H1 (cell line): Measurements from ENCODE around the gene CPEB3. TPM values are rescaled to one million over a fixed set of nuclear protein-coding genes. Genes with fewer than 3 reads are reported as not detected.

Source experiments
- CTCF ChIA-PET: fragments of 300-600 bp; sonication (Branson Sonifier 250); formaldehyde crosslinking; loops from one replicate; lab custom pipeline; 2021; ENCODE audit not compliant: partially characterized antibody; lab: Charles Lee
- POLR2A ChIA-PET: fragments of 300-600 bp; sonication (Branson Sonifier 250); formaldehyde crosslinking; loops from one replicate; lab custom pipeline; 2021; ENCODE audit warnings: inconsistent platforms; ENCODE audit not compliant: partially characterized antibody; lab: Charles Lee
- DNase-seq, 2 experiments: peaks; one replicate each; pipeline versions ENCODE4 v3.0.0 to v3.0.0-alpha.2; 2010 to 2022; ENCODE audit warnings: low spot score in 2 of 2, low read depth in 1 of 2, mixed read lengths in 1 of 2
- FAIRE-seq: peaks from 2 replicates; lab custom pipeline; 2011; peaks lifted over from hg19 to GRCh38; lab: Jason Lieb, UNC
- H2AFZ ChIP-seq: 2 replicates; pipeline ENCODE4 v1.8.1; 2012; ENCODE audit warnings: low read length, inconsistent platforms
- H2AK5ac ChIP-seq: 2 replicates; pipeline ENCODE4 v1.6.1; 2013; ENCODE audit warnings: low read depth, low read length
- H2BK120ac ChIP-seq: replicated peaks from 2 replicates; pipeline ENCODE3; 2013; ENCODE audit warnings: low read depth, low read length, inconsistent platforms
- H2BK12ac ChIP-seq: 2 replicates; pipeline ENCODE4 v1.6.1; 2013; ENCODE audit warnings: low read depth, low read length
- H2BK15ac ChIP-seq: 2 replicates; pipeline ENCODE4 v1.6.1; 2013; ENCODE audit warnings: low read length
- H2BK20ac ChIP-seq: 2 replicates; pipeline ENCODE4 v1.6.1; 2013; ENCODE audit warnings: low read length
- H2BK5ac ChIP-seq: 2 replicates; pipeline ENCODE4 v1.6.1; 2013; ENCODE audit warnings: low read depth, low read length
- H3K14ac ChIP-seq: 2 replicates; pipeline ENCODE4 v1.6.1; 2013; ENCODE audit warnings: inconsistent platforms; ENCODE audit not compliant: insufficient read length
- H3K18ac ChIP-seq: 2 replicates; pipeline ENCODE4 v1.6.1; 2013; ENCODE audit warnings: low read length; ENCODE audit errors: extremely low read depth
- H3K23ac ChIP-seq: 2 replicates; pipeline ENCODE4 v1.6.1; 2013; ENCODE audit warnings: inconsistent platforms; ENCODE audit not compliant: insufficient read length
- H3K23me2 ChIP-seq: 2 replicates; pipeline ENCODE4 v1.6.1; 2013; ENCODE audit warnings: low read depth, low read length
- H3K27ac ChIP-seq: 2 replicates; pipeline ENCODE4 v1.6.1; 2011; ENCODE audit warnings: low read depth, low read length, inconsistent platforms
- H3K27me3 ChIP-seq, 4 experiments: replicated peaks in 1 of 4; 1 replicate in 1 of 4; 2 replicates in 3 of 4; pipeline versions ENCODE4 v1.6.1 to v1.8.1; 2011 to 2013; ENCODE audit warnings: low read length in 3 of 4, mild to moderate bottlenecking in 3 of 4, inconsistent platforms in 2 of 4, mixed read lengths in 2 of 4, moderate library complexity in 1 of 4; ENCODE audit not compliant: control insufficient read depth in 3 of 4, insufficient read depth in 3 of 4; ENCODE audit errors: extremely low read depth in 1 of 4
- H3K36me3 ChIP-seq, 4 experiments: 2 replicates each; pipeline versions ENCODE4 v1.6.1 to v1.8.1; 2011 to 2013; ENCODE audit warnings: mild to moderate bottlenecking in 4 of 4, low read length in 3 of 4, moderate library complexity in 2 of 4, control low read depth in 1 of 4, inconsistent platforms in 1 of 4; ENCODE audit not compliant: insufficient read depth in 4 of 4, control insufficient read depth in 2 of 4
- H3K4ac ChIP-seq: replicated peaks from 2 replicates; pipeline ENCODE3; 2013; ENCODE audit warnings: low read length, low read depth, mixed read lengths, inconsistent platforms; ENCODE audit not compliant: insufficient read length
- H3K4me1 ChIP-seq, 4 experiments: replicated peaks in 1 of 4; 1 replicate in 1 of 4; 2 replicates in 3 of 4; pipeline versions ENCODE4 v1.6.1 to v1.8.1; 2011 to 2013; ENCODE audit warnings: low read length in 3 of 4, inconsistent platforms in 2 of 4, mixed read lengths in 1 of 4; ENCODE audit not compliant: insufficient read depth in 4 of 4, control insufficient read depth in 3 of 4
- H3K4me2 ChIP-seq, 2 experiments: 2 replicates each; pipeline versions ENCODE4 v1.6.1 to v1.8.1; 2011 to 2013; ENCODE audit warnings: low read depth in 2 of 2, low read length in 2 of 2, control low read depth in 1 of 2, inconsistent platforms in 1 of 2, mild to moderate bottlenecking in 1 of 2; ENCODE audit not compliant: insufficient read depth in 1 of 2
- H3K4me3 ChIP-seq, 4 experiments: fragments of 200-600, 300-600 bp in 1 of 4; sonication (generic), shearing (Covaris generic), sonication (Bioruptor Twin) in 1 of 4; 2 replicates each; pipeline versions ENCODE4 v1.5.1 to v1.8.1; 2011 to 2016; ENCODE audit warnings: low read length in 4 of 4, low read depth in 3 of 4, control low read depth in 2 of 4, inconsistent platforms in 2 of 4, mild to moderate bottlenecking in 2 of 4, mixed read lengths in 1 of 4, moderate library complexity in 1 of 4; ENCODE audit not compliant: insufficient read depth in 2 of 4; ENCODE audit errors: extremely low read depth in 1 of 4
- H3K56ac ChIP-seq: replicated peaks from 2 replicates; pipeline ENCODE3; 2013; ENCODE audit warnings: low read depth, mild to moderate bottlenecking, mixed read lengths, low read length, inconsistent platforms; ENCODE audit not compliant: insufficient read length
- H3K79me1 ChIP-seq: 2 replicates; pipeline ENCODE4 v1.6.1; 2013; ENCODE audit warnings: low read depth, low read length, control low read depth
- H3K79me2 ChIP-seq, 2 experiments: 2 replicates each; pipeline versions ENCODE4 v1.6.1 to v1.8.1; 2012 to 2013; ENCODE audit warnings: low read length in 2 of 2, mild to moderate bottlenecking in 2 of 2, inconsistent platforms in 1 of 2; ENCODE audit not compliant: insufficient read depth in 2 of 2, control insufficient read depth in 1 of 2
- H3K9ac ChIP-seq, 4 experiments: replicated peaks in 1 of 4; 1 replicate in 1 of 4; 2 replicates in 3 of 4; pipeline versions ENCODE4 v1.6.1 to v1.8.1; 2011 to 2013; ENCODE audit warnings: low read depth in 3 of 4, low read length in 3 of 4, control low read depth in 2 of 4, mild to moderate bottlenecking in 2 of 4, moderate library complexity in 2 of 4, inconsistent platforms in 1 of 4; ENCODE audit errors: extremely low read depth in 1 of 4
- H3K9me3 ChIP-seq, 2 experiments: 2 replicates each; pipeline versions ENCODE4 v1.6.1 to v1.8.1; 2012 to 2013; ENCODE audit warnings: mild to moderate bottlenecking in 2 of 2, moderate library complexity in 2 of 2, control low read depth in 1 of 2, inconsistent platforms in 1 of 2, low read depth in 1 of 2, low read length in 1 of 2, mixed read lengths in 1 of 2; ENCODE audit not compliant: insufficient read depth in 2 of 2
- H4K20me1 ChIP-seq, 2 experiments: replicated peaks in 1 of 2; 2 replicates each; pipeline versions ENCODE3 to v1.8.1; 2011 to 2013; ENCODE audit warnings: inconsistent platforms in 2 of 2, low read length in 2 of 2, mild to moderate bottlenecking in 1 of 2; ENCODE audit not compliant: insufficient read depth in 2 of 2, control insufficient read depth in 1 of 2
- H4K5ac ChIP-seq: 2 replicates; pipeline ENCODE4 v1.6.1; 2013; ENCODE audit warnings: low read length, low read depth, mixed read lengths, inconsistent platforms; ENCODE audit not compliant: insufficient read length
- H4K8ac ChIP-seq: 2 replicates; pipeline ENCODE4 v1.8.0; 2013; ENCODE audit warnings: mild to moderate bottlenecking, moderate library complexity, low read length, inconsistent platforms; ENCODE audit not compliant: insufficient read depth; ENCODE audit errors: extremely low read depth
- H4K91ac ChIP-seq: replicated peaks from 2 replicates; pipeline ENCODE3; 2013; ENCODE audit warnings: low read length, mixed read lengths, inconsistent platforms; ENCODE audit not compliant: insufficient read length
- polyA plus RNA-seq, 7 experiments: library from polyadenylated mRNA; depleted of rRNA in 3 of 7; stranded (reverse) in 5 of 7; unstranded in 2 of 7; fragments of >200 nt in 5 of 7; fragments of 200-250 nt in 2 of 7; gene quantifications; 1 replicate in 5 of 7; 2 replicates in 1 of 7; 4 replicates in 1 of 7; pipeline versions ENCODE4 v1.2.1 to v1.2.3, GENCODE V29; 2011 to 2013; ENCODE audit warnings: missing spikeins in 2 of 7, mixed read lengths in 2 of 7
- total RNA-seq: library from RNA; stranded (reverse); fragmentation: NEBNext Ultra II Directional; extraction: Animal tissue kit (Norgen Biotek cat#: 25700); gene quantifications from 2 replicates; pipeline ENCODE4 v1.2.1, GENCODE V29; 2021

Gene CPEB3
- total and polyA plus RNA-seq, 2 of the 8 experiments (the other 6 are each of a cell fraction or from before 2014, with no cell fraction given), result 0.39 to 1.7 TPM

GRCh38 chr10:92010047-92010735, 280.7 kb downstream of the CPEB3 start:
- POLR2A ChIA-PET, result interaction anchor here (1.4 kb wide), 1 partner anchor 45 kb away, joined by 3 read pairs; no protein-coding TSS in a partner anchor
- H3K56ac ChIP-seq, result no peak overlapping the region
- FAIRE-seq (no peak), DNase-seq (no peak)
- no peak overlapping the region for H4K91ac ChIP-seq
- H2AK5ac ChIP-seq, result no peak overlapping the region
- no peak overlapping the region for H3K14ac ChIP-seq
- no peaks in the 10 kb centered on the region for H3K4me1 ChIP-seq
- no peak overlapping the region for H3K4me2 ChIP-seq
- no peaks in the 10 kb centered on the region for H3K9me3 ChIP-seq
- no peak overlapping the region for H4K5ac ChIP-seq
- H3K79me2 ChIP-seq, result no peaks in the 10 kb centered on the region
- no peak overlapping the region for H3K4me3 ChIP-seq
- H3K23me2 ChIP-seq, result no peaks in the 10 kb centered on the region
- H4K8ac ChIP-seq, result no peak overlapping the region
- no peaks in the 10 kb centered on the region; the same call in 1 of the 2 replicates for H3K79me1 ChIP-seq
- peaks cover 3 to 61% (median 21%) of the 10 kb centered on the region in 4 experiments; a peak in 7 of 8 replicates for H3K36me3 ChIP-seq
- no peaks in the 10 kb centered on the region for H3K27me3 ChIP-seq
- no peak overlapping the region for H2BK15ac ChIP-seq
- H3K9ac ChIP-seq, result no peak overlapping the region
- no peaks in the 10 kb centered on the region for H4K20me1 ChIP-seq
- H3K4ac ChIP-seq, result no peak overlapping the region
- no peak overlapping the region for H3K18ac ChIP-seq
- no peak overlapping the region for H2BK5ac ChIP-seq
- H2BK20ac ChIP-seq, result no peak overlapping the region
- no peak overlapping the region for H2BK12ac ChIP-seq
- H2AFZ ChIP-seq, result no peak overlapping the region
- no peak overlapping the region for H3K27ac ChIP-seq
- CTCF ChIA-PET, result interaction anchor here (0.6 to 1.1 kb wide), 2 partner anchors 199 to 424 kb away, joined by 3 read pairs; no protein-coding TSS in a partner anchor
- H2BK120ac ChIP-seq, result no peak overlapping the region
- H3K23ac ChIP-seq, result no peak overlapping the region
